B cell (primary cell): ENCODE results near the gene PANK2. TPM values are rescaled to one million over a fixed set of nuclear protein-coding genes. Genes with fewer than 3 reads are reported as not detected.
A peak's percentile ranks its signal among the peaks of the same experiment; 100 is the strongest.

Source experiments
- ATAC-seq: fragments of 200-7000 bp; cut with Tn5 transposase; one replicate; pipeline ENCODE4 v1.10.0; 2021; ENCODE audit warnings: low read depth, mild to moderate bottlenecking, moderate number of reproducible peaks, moderate library complexity
- CTCF ChIA-PET: fragments of 350-600 bp; sonication (Branson Sonifier 250); formaldehyde crosslinking; loops from one replicate; lab custom pipeline; 2021; ENCODE audit warnings: antibody characterized with exemption, inconsistent platforms; lab: Charles Lee
- POLR2A ChIA-PET: fragments of 350-600 bp; sonication (Branson Sonifier 250); formaldehyde crosslinking; loops from one replicate; lab custom pipeline; 2021; ENCODE audit warnings: antibody characterized with exemption; lab: Charles Lee
- DNase-seq: peaks from one replicate; pipeline ENCODE4 v3.0.0; 2013
- H2AFZ ChIP-seq: 2 replicates; pipeline ENCODE4 v1.6.1; 2012; ENCODE audit warnings: mild to moderate bottlenecking, low read depth, low read length; ENCODE audit not compliant: insufficient read depth, poor library complexity, severe bottlenecking
- H3K27ac ChIP-seq, 2 donors: 1 replicate in 1 of 2; 2 replicates in 1 of 2; pipeline ENCODE4 v1.5.1; 2012 to 2013; ENCODE audit warnings: low read length in 2 of 2, mild to moderate bottlenecking in 2 of 2, moderate library complexity in 1 of 2
- H3K27me3 ChIP-seq, 4 experiments: fragments of 200-600 bp in 1 of 4; sonication (generic) in 1 of 4; replicated peaks in 1 of 4; 1 replicate in 2 of 4; 2 replicates in 2 of 4; pipeline versions ENCODE4 v1.6.1 to v1.7.0; 2013 to 2016; ENCODE audit warnings: low read length in 3 of 4, mild to moderate bottlenecking in 2 of 4, mixed read lengths in 1 of 4, moderate library complexity in 1 of 4; ENCODE audit not compliant: insufficient read depth in 4 of 4, control insufficient read depth in 3 of 4; ENCODE audit errors: control extremely low read depth in 1 of 4
- H3K36me3 ChIP-seq, 2 experiments: replicated peaks in 1 of 2; 1 replicate in 1 of 2; 2 replicates in 1 of 2; pipeline versions ENCODE4 v1.6.1 to v1.7.1; 2013; ENCODE audit warnings: low read length in 1 of 2; ENCODE audit not compliant: insufficient read depth in 2 of 2, control insufficient read depth in 1 of 2; ENCODE audit errors: control extremely low read depth in 1 of 2, extremely low read depth in 1 of 2
- H3K4me1 ChIP-seq, 2 donors: fragments of 200-600 bp in 1 of 2; sonication (generic) in 1 of 2; 1 replicate in 1 of 2; 2 replicates in 1 of 2; pipeline versions ENCODE4 v1.5.1 to v1.6.1; 2013 to 2017; ENCODE audit warnings: low read length in 2 of 2; ENCODE audit not compliant: control insufficient read depth in 2 of 2, insufficient read depth in 2 of 2
- H3K4me2 ChIP-seq: replicated peaks from 2 replicates; pipeline ENCODE3; 2012; ENCODE audit warnings: mild to moderate bottlenecking, low read depth, low read length; ENCODE audit not compliant: poor library complexity, severe bottlenecking
- H3K4me3 ChIP-seq, 5 experiments: fragments of 200-600 bp in 1 of 5; sonication (generic) in 1 of 5; 1 replicate in 3 of 5; 2 replicates in 2 of 5; pipeline versions ENCODE4 v1.5.1 to v1.7.0; 2011 to 2016; ENCODE audit warnings: low read length in 4 of 5, mild to moderate bottlenecking in 4 of 5, low read depth in 2 of 5, control low read depth in 1 of 5, moderate library complexity in 1 of 5; ENCODE audit not compliant: insufficient read depth in 1 of 5; ENCODE audit errors: control extremely low read depth in 1 of 5, extremely low read depth in 1 of 5
- H3K79me2 ChIP-seq: fragments of 200-600 bp; sonication (generic); one replicate; pipeline ENCODE4 v1.6.0; 2016; ENCODE audit warnings: low read length; ENCODE audit not compliant: control insufficient read depth, insufficient read depth
- H3K9ac ChIP-seq: fragments of 200-600 bp; sonication (generic); 2 replicates; pipeline ENCODE4 v1.6.1; 2017; ENCODE audit warnings: mild to moderate bottlenecking, low read length, moderate library complexity
- H3K9me3 ChIP-seq, 3 donors: one replicate each; pipeline versions ENCODE4 v1.6.1 to v1.7.1; 2013; ENCODE audit warnings: low read length in 2 of 3; ENCODE audit not compliant: control insufficient read depth in 2 of 3, insufficient read depth in 1 of 3; ENCODE audit errors: control extremely low read depth in 1 of 3
- H4K20me1 ChIP-seq: 2 replicates; pipeline ENCODE4 v1.6.0; 2012; ENCODE audit warnings: mild to moderate bottlenecking, low read length; ENCODE audit not compliant: insufficient read depth, control insufficient read depth, poor library complexity, severe bottlenecking
- H3K27ac Mint-ChIP-seq: one replicate; pipeline ENCODE4 v1.8.0; 2021; ENCODE audit warnings: mixed read lengths
- H3K27me3 Mint-ChIP-seq: one replicate; pipeline ENCODE4 v1.8.0; 2021; ENCODE audit warnings: mixed read lengths
- H3K4me1 Mint-ChIP-seq: one replicate; pipeline ENCODE4 v1.8.0; 2021; ENCODE audit warnings: mixed read lengths
- H3K4me3 Mint-ChIP-seq: one replicate; pipeline ENCODE4 v1.8.0; 2021; ENCODE audit warnings: mixed read lengths
- H3K9me3 Mint-ChIP-seq: one replicate; pipeline ENCODE4 v1.8.0; 2022; ENCODE audit warnings: mixed read lengths; ENCODE audit not compliant: insufficient read depth
- CTCF ChIP-seq: fragments of 200-600 bp; IDR thresholded peaks from one replicate; pipeline ENCODE4 v1.8.0; 2022; ENCODE audit warnings: antibody characterized with exemption, mild to moderate bottlenecking
- EZH2 ChIP-seq: IDR thresholded peaks from 2 replicates; pipeline ENCODE4 v1.6.1; 2012; ENCODE audit warnings: borderline replicate concordance, low read depth, mild to moderate bottlenecking, moderate library complexity, low read length; ENCODE audit not compliant: insufficient read depth, poor library complexity, severe bottlenecking
- WGBS: methylation state at CpG from one replicate; pipeline ENCODE4 v1.1.5; 2013; ENCODE audit warnings: missing lambda C conversion rate; ENCODE audit not compliant: insufficient coverage; 5-methylcytosine and 5-hydroxymethylcytosine counted together
- intact Hi-C: fragments of 100-400 bp; cut with micrococcal nuclease; formaldehyde crosslinking; loops from one replicate; pipeline ENCODE4 v1.10.0; 2022
- polyA plus RNA-seq: library from polyadenylated mRNA; depleted of rRNA; stranded (reverse); fragments of >200 nt; gene quantifications from 2 replicates; pipeline ENCODE4 v1.2.3, GENCODE V29; 2012
- total RNA-seq, 2 donors: library from RNA; stranded (reverse); fragments of 120-200 nt in 1 of 2; gene quantifications; 1 replicate in 1 of 2; 2 replicates in 1 of 2; pipeline versions ENCODE4 v1.2.3 to v1.2.4, GENCODE V29; 2013 to 2022

Gene PANK2
- total and polyA plus RNA-seq, 2 donors (not counting 1 experiment from before 2014, with no cell fraction given), result 20.5 to 63.3 TPM

- POLR2A ChIA-PET, result interaction anchor here (0.6 kb wide), 1 partner anchor 9 kb away, joined by 4 read pairs; no protein-coding TSS in a partner anchor
- Histone ChIP-seq H4K20me1 (peaks cover 16% of the 10 kb centered on the region), H3K9me3 (peaks cover 0 to 3% (median 0%) of the 10 kb centered on the region in 3 donors), H2AFZ (no peak overlapping the region), H3K4me3 (no peak overlapping the region), H3K4me2 (no peak overlapping the region), H3K27ac (no peak overlapping the region), H3K9ac (no peak overlapping the region), H3K36me3 (peaks cover 13 to 74% of the 10 kb centered on the region in 2 experiments), H3K79me2 (peaks cover 7% of the 10 kb centered on the region), H3K4me1 (no peaks in the 10 kb centered on the region), H3K27me3 (no peaks in the 10 kb centered on the region)
- CTCF ChIA-PET, result no interaction called here
- ATAC-seq, result no peak
- Mint-ChIP-seq H3K9me3 (no peaks in the 10 kb centered on the region), H3K4me1 (peaks cover 5% of the 10 kb centered on the region), H3K4me3 (no peak overlapping the region), H3K27me3 (no peaks in the 10 kb centered on the region), H3K27ac (no peak overlapping the region)
- no peak for DNase-seq
- intact Hi-C loops, result no loop called here
- WGBS, result 100% methylated on average over 1 of the region's 1 CpG
- TF ChIP-seq EZH2, result no peak
- no peak for TF ChIP-seq CTCF
Observed at GRCh38 chr20:3862333-3862732, 26.9 kb upstream of the PANK2 start.

GRCh38 chr20:3863317-3863716, 25.9 kb upstream of the PANK2 start:
- intact Hi-C loops, result no loop called here
- POLR2A ChIA-PET, result no interaction called here

More at GRCh38 chr20:3863317-3863716, 25.9 kb upstream of the PANK2 start:
- no peak for DNase-seq
- Histone ChIP-seq H3K27ac (no peak overlapping the region), H3K4me2 (no peak overlapping the region), H3K27me3 (no peaks in the 10 kb centered on the region), H2AFZ (no peak overlapping the region), H3K36me3 (peaks cover 11 to 67% of the 10 kb centered on the region in 2 experiments), H3K79me2 (peaks cover 6% of the 10 kb centered on the region), H4K20me1 (peaks cover 6% of the 10 kb centered on the region), H3K4me3 (no peak overlapping the region), H3K9ac (no peak overlapping the region), H3K9me3 (peaks cover 0 to 3% (median 0%) of the 10 kb centered on the region in 3 donors), H3K4me1 (no peaks in the 10 kb centered on the region)
- WGBS, result 12% methylated on average over 7 of the region's 7 CpGs
- Mint-ChIP-seq H3K27me3 (no peaks in the 10 kb centered on the region), H3K4me1 (peaks cover 5% of the 10 kb centered on the region), H3K9me3 (no peaks in the 10 kb centered on the region), H3K4me3 (no peak overlapping the region), H3K27ac (no peak overlapping the region)
- TF ChIP-seq EZH2 (no peak), CTCF (no peak)
- CTCF ChIA-PET, result no interaction called here
- ATAC-seq, result peak; percentile 36
